ENCODE measurements around the gene ZNF625.

The ZNF625 gene

DNA sequence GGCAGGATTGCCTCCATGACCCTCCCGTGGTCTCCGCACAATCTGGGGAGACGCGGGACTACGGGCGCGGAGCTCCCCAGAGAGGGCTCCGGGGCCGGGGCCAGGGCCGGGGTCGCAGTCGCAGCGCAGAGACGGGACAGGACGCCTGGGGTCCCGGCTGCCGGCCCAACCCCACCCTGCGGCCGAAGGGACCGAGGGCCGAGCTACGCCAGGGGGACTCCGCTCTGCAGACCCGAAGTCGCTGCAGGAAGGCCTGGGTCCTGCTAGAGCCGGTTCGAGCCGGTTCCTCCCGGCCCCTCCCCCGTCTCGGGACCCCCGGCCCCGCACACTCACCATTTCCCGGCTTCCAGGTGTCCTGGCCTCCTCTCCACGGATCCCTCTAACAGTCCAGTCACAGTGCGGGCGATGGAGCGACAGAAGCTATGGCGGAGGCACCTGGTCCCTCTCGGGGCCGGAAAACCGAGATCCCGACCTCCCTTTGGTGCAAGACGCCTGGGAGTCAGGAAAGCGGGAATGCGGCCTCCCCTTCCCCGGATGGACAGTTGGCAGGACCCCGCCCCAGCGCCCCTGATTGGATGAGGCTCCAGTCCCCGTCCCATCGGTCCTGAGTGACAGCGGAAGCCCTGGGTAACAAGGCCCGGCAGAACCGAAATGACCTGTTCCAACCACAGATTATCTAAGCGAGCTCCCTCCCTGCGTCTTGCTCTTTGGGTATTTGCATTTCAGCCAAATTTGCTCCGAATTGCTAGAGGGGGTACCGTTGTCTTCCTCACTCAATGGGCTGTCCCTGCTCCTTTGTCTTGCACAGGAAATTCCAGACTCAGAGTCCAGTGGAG is at the start of gene ZNF625:
Gene ZNF625 (minus strand): TSS at position 512 of the 836 bp plus-strand sequence. CDS start 176 bp downstream, at position 336.
- Histone ChIP-seq H3K4me1 (ENCODE audit: insufficient read depth, insufficient read length) (no peaks in the 10 kb centered on the region), H3K27me3 (ENCODE audit: insufficient read depth, insufficient read length) (no peaks in the 10 kb centered on the region), H3K9me3 (ENCODE audit: insufficient read depth, low read length) (no peaks in the 10 kb centered on the region; the same call in 1 of the 2 replicates), H3K36me3 (ENCODE audit: insufficient read depth, insufficient read length, low read length) (peaks cover 30% of the 10 kb centered on the region), H3K4me3 (ENCODE audit: insufficient read length, low read depth) (peak within 1 kb of the TSS; percentile 94), H3K9ac (ENCODE audit: insufficient read length, low read depth) (peak within 1 kb of the TSS; percentile 93)
- DNase-seq (ENCODE audit: low read depth, low spot score), result peak; percentile 95
- TF ChIP-seq YY1 (IDR thresholded peaks at IDR 0.05; ENCODE audit: insufficient read depth, insufficient read length) (no peak), SUZ12 (IDR thresholded peaks at IDR 0.05; ENCODE audit: extremely low read depth, insufficient read depth, insufficient read length) (no peak), ZNF274 (IDR thresholded peaks at IDR 0.05; ENCODE audit: low read depth, low read length) (no peak)

DNA sequence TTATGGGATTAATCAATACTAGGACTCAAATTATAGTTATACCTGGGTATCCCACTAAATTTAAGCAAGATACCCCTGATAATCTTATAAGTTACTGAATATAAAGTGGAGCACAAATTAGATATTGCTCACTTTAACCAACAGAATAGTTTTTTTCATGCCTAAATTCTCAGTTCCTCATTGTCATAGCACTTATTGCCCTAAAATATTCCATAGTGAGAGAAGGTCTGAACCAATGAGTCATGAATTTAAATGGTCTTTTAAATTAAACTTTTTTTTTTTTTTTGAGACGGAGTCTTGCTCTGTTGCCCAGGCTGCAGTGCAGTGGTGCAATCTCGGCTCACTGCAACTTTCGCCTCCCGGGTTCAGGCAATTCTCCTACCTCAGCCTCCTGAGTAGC is 48.8 kb upstream of the ZNF625 start:
- TF ChIP-seq SUZ12 (IDR thresholded peaks at IDR 0.05; ENCODE audit: extremely low read depth, insufficient read depth, insufficient read length), result no peak
- H3K27me3 ChIP-seq (ENCODE audit: insufficient read depth, insufficient read length), result no peaks in the 10 kb centered on the region

DNA sequence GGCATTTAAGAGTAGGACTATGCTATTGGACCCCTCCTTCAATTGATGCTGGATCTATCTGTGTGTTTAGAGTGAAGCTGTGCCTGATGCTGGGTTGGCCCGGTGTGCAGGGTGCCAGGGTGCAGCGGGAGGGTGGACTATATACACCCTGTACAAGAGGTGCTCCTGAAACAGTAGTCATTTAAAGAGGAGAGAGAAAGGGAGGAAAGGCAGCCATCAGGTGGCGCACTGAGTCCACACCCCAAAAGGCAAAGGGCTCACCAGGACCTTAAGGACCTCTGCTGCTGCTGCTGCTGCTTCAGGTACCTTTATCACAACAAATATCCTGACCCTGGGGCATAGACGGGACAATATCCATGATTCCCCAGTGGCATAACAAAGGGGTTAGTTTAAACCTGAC is 45.7 kb upstream of the ZNF625 start:
- peaks cover 1% of the 10 kb centered on the region for H3K36me3 ChIP-seq (ENCODE audit: insufficient read depth, insufficient read length, low read length)
- no peaks in the 10 kb centered on the region for H3K4me1 ChIP-seq (ENCODE audit: insufficient read depth, insufficient read length)
- no peak overlapping the region for H3K4me3 ChIP-seq (ENCODE audit: insufficient read length, low read depth)
- H3K9me3 ChIP-seq (ENCODE audit: insufficient read depth, low read length), result peaks cover 33% of the 10 kb centered on the region
- H3K27me3 ChIP-seq (ENCODE audit: insufficient read depth, insufficient read length), result no peaks in the 10 kb centered on the region
- H3K9ac ChIP-seq (ENCODE audit: insufficient read length, low read depth), result no peak overlapping the region
- TF ChIP-seq ZNF274 (IDR thresholded peaks at IDR 0.05; ENCODE audit: low read depth, low read length), result no peak
- TF ChIP-seq SUZ12 (IDR thresholded peaks at IDR 0.05; ENCODE audit: extremely low read depth, insufficient read depth, insufficient read length), result no peak
- TF ChIP-seq YY1 (IDR thresholded peaks at IDR 0.05; ENCODE audit: insufficient read depth, insufficient read length), result no peak
- peak; percentile 43 for DNase-seq (ENCODE audit: low read depth, low spot score)

More for the DNA sequence above, 48.8 kb upstream of the ZNF625 start:
- peaks cover 3% of the 10 kb centered on the region for H3K36me3 ChIP-seq (ENCODE audit: insufficient read depth, insufficient read length, low read length)
- no peaks in the 10 kb centered on the region for H3K4me1 ChIP-seq (ENCODE audit: insufficient read depth, insufficient read length)
- DNase-seq (ENCODE audit: low read depth, low spot score), result no peak
- H3K9me3 ChIP-seq (ENCODE audit: insufficient read depth, low read length), result peaks cover 53% of the 10 kb centered on the region
- H3K4me3 ChIP-seq (ENCODE audit: insufficient read length, low read depth), result no peak overlapping the region
- H3K9ac ChIP-seq (ENCODE audit: insufficient read length, low read depth), result no peak overlapping the region

DNA sequence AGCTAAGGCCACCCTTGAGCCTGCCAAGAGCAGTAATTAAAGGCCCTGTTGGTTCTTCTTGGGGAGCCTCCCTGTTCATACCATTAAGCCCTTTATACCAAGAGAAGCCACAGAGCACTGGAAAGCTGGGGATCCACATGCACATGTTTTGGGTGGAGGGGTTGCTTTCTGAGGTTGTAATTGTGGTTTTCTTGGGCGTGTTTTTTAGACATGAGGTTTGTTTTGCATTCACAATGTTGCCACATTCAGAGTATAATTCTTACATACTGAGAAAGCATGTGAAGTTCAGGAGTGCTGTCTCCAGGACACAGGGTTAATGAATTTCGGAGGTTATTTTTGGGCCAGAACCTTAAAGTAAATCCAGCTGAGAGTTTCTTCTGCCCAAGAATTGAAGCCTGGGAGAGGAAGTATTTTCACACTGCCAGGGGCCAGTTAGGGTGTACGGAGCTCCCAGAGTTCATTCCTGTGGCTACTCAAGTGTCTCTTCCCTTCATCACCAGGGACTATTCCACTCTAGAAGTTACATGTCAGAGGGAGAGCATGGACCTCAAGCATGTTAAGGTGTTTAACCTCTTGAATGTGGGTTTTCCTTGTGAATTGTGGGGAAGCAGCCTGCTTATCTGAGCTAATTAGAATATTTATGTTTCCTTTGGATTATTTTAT is 43.4 kb upstream of the ZNF625 start:
- peaks cover 17% of the 10 kb centered on the region for H3K9me3 ChIP-seq (ENCODE audit: insufficient read depth, low read length)
- no peaks in the 10 kb centered on the region for H3K27me3 ChIP-seq (ENCODE audit: insufficient read depth, insufficient read length)
- no peak overlapping the region for H3K4me3 ChIP-seq (ENCODE audit: insufficient read length, low read depth)
- H3K36me3 ChIP-seq (ENCODE audit: insufficient read depth, insufficient read length, low read length), result no peaks in the 10 kb centered on the region
- DNase-seq (ENCODE audit: low read depth, low spot score), result no peak
- no peak overlapping the region for H3K9ac ChIP-seq (ENCODE audit: insufficient read length, low read depth)
- TF ChIP-seq ZNF274 (IDR thresholded peaks at IDR 0.05; ENCODE audit: low read depth, low read length), result no peak
- no peak for TF ChIP-seq SUZ12 (IDR thresholded peaks at IDR 0.05; ENCODE audit: extremely low read depth, insufficient read depth, insufficient read length)
- no peak for TF ChIP-seq YY1 (IDR thresholded peaks at IDR 0.05; ENCODE audit: insufficient read depth, insufficient read length)
- no peaks in the 10 kb centered on the region for H3K4me1 ChIP-seq (ENCODE audit: insufficient read depth, insufficient read length)

DNA sequence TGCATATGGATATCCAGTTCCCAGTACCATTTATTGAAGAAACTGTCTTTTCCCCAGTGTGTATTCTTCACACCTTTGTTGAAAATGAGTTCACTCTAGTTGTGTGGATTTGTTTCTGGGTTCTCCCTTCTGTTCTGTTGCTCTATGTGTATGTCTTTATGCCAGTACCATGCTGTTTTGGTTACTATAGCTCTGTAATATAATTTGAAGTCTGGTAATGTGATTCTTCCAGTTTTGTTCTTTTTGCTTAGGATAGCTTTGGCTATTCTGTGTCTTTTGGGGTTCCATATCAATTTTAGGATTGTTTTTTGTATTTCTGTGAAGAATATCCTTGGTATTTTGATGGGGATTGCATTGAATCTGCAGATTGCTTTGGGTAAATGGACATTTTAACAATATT is 41.6 kb upstream of the ZNF625 start:
- Histone ChIP-seq H3K9ac (ENCODE audit: insufficient read length, low read depth) (no peak overlapping the region), H3K36me3 (ENCODE audit: insufficient read depth, insufficient read length, low read length) (no peaks in the 10 kb centered on the region), H3K4me3 (ENCODE audit: insufficient read length, low read depth) (no peak overlapping the region), H3K9me3 (ENCODE audit: insufficient read depth, low read length) (peaks cover 10% of the 10 kb centered on the region; the same call in 1 of the 2 replicates), H3K4me1 (ENCODE audit: insufficient read depth, insufficient read length) (no peaks in the 10 kb centered on the region), H3K27me3 (ENCODE audit: insufficient read depth, insufficient read length) (no peaks in the 10 kb centered on the region)
- TF ChIP-seq YY1 (IDR thresholded peaks at IDR 0.05; ENCODE audit: insufficient read depth, insufficient read length) (no peak), ZNF274 (IDR thresholded peaks at IDR 0.05; ENCODE audit: low read depth, low read length) (no peak), SUZ12 (IDR thresholded peaks at IDR 0.05; ENCODE audit: extremely low read depth, insufficient read depth, insufficient read length) (no peak)
- DNase-seq (ENCODE audit: low read depth, low spot score), result no peak

DNA sequence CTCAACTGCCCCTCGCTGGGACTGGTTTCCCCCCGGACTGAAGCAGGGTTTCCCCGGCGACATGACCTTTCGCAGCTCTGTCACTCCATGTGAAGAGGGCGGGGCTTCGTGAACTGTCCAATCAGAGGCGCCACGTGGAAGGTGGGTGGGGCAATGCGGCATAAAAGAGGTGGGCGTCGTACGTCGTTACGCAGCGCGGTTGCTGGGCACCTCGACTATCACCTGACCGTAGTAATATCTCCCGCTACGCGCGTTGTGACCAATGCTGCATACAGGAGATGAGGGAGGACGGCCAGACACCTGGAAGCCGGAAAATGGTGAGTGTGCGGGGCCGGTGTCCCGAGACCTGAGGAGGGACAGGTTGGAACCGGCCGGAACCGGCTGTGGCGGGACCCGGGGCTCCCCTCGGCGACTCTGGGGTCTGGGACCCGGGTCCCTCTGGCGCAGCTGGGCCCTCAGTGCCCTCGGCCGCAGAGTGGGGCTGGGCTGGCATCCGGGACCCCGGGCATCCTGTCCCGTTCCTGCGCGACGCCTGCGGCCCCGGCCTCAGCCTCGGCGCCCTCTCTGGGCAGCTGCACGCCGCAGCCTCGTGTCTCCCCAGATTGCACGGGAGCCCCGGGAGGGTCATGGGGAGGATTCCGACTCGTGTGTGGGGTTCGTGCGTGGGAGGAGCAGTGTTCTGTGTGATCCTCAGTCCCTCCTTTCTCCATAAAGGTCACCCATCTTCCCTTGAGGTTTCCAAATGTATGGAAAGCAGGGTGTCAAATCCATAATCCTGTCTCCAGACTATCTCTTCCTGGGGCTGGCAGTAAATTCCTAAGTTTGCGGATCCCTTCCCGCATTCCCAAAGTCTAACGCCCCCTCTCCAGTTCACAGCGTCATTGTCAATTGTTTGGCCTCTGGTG is 38.5 kb upstream of the ZNF625 start:
- peak overlapping the region; percentile 92 for H3K9ac ChIP-seq (ENCODE audit: insufficient read length, low read depth)
- H3K36me3 ChIP-seq (ENCODE audit: insufficient read depth, insufficient read length, low read length), result peaks cover 13% of the 10 kb centered on the region
- TF ChIP-seq SUZ12 (IDR thresholded peaks at IDR 0.05; ENCODE audit: extremely low read depth, insufficient read depth, insufficient read length), result no peak
- TF ChIP-seq ZNF274 (IDR thresholded peaks at IDR 0.05; ENCODE audit: low read depth, low read length), result no peak
- no peak for TF ChIP-seq YY1 (IDR thresholded peaks at IDR 0.05; ENCODE audit: insufficient read depth, insufficient read length)
- peaks cover 13% of the 10 kb centered on the region; the same call in 1 of the 2 replicates for H3K9me3 ChIP-seq (ENCODE audit: insufficient read depth, low read length)
- no peaks in the 10 kb centered on the region for H3K27me3 ChIP-seq (ENCODE audit: insufficient read depth, insufficient read length)
- DNase-seq (ENCODE audit: low read depth, low spot score), result peak; percentile 91
- H3K4me1 ChIP-seq (ENCODE audit: insufficient read depth, insufficient read length), result no peaks in the 10 kb centered on the region
- H3K4me3 ChIP-seq (ENCODE audit: insufficient read length, low read depth), result peak overlapping the region; percentile 92

Data from NT2/D1 (cell line).